Endothelial cell (in vitro differentiated cells): ENCODE measurements around the gene CNOT9. TPM values are rescaled to one million over a fixed set of nuclear protein-coding genes. Genes with fewer than 3 reads are reported as not detected.

Experiments used
- DNase-seq: peaks from one replicate; pipeline ENCODE4 v3.0.0; 2021; ENCODE audit warnings: low spot score
- H3K27ac Mint-ChIP-seq: one replicate; pipeline ENCODE4 v1.8.0; 2021; ENCODE audit warnings: mixed read lengths, inconsistent platforms; ENCODE audit not compliant: unreplicated experiment
- H3K27me3 Mint-ChIP-seq: one replicate; pipeline ENCODE4 v1.8.0; 2021; ENCODE audit warnings: mild to moderate bottlenecking, moderate library complexity, mixed read lengths, inconsistent platforms; ENCODE audit not compliant: unreplicated experiment
- H3K36me3 Mint-ChIP-seq: one replicate; pipeline ENCODE4 v1.8.0; 2021; ENCODE audit warnings: mild to moderate bottlenecking, low read depth, mixed read lengths, inconsistent platforms; ENCODE audit not compliant: unreplicated experiment
- H3K4me1 Mint-ChIP-seq: one replicate; pipeline ENCODE4 v1.8.0; 2021; ENCODE audit warnings: mild to moderate bottlenecking, mixed read lengths, inconsistent platforms; ENCODE audit not compliant: unreplicated experiment
- H3K4me3 Mint-ChIP-seq: one replicate; pipeline ENCODE4 v1.8.0; 2021; ENCODE audit warnings: mild to moderate bottlenecking, mixed read lengths, inconsistent platforms; ENCODE audit not compliant: unreplicated experiment
- H3K9me3 Mint-ChIP-seq: one replicate; pipeline ENCODE4 v1.8.0; 2021; ENCODE audit warnings: mixed read lengths, inconsistent platforms; ENCODE audit not compliant: unreplicated experiment
- total RNA-seq: library from RNA; stranded (reverse); fragmentation: NEBNext Ultra II Directional; extraction: Animal tissue kit (Norgen Biotek cat#: 25700); gene quantifications from one replicate; pipeline ENCODE4 v1.2.1, GENCODE V29; 2021; ENCODE audit not compliant: unreplicated experiment
- TF ChIP-seq, protein P1 (sequence below): fragments of 200-600 bp; sonication (generic); IDR thresholded peaks from one replicate; pipeline ENCODE4 v1.5.0; 2021; ENCODE audit warnings: antibody characterized with exemption; ENCODE audit not compliant: unreplicated experiment

The CNOT9 gene
- total RNA-seq, 1 donor from 2014 or later, result 56.1 TPM

GRCh38 chr2:218577482-218578220 is 9.0 kb downstream of the CNOT9 start:
- no peak overlapping the region for H3K4me3 Mint-ChIP-seq
- H3K27me3 Mint-ChIP-seq, result no peaks in the 10 kb centered on the region
- no peak overlapping the region for H3K27ac Mint-ChIP-seq
- H3K9me3 Mint-ChIP-seq, result no peaks in the 10 kb centered on the region
- H3K36me3 Mint-ChIP-seq, result peaks cover 13% of the 10 kb centered on the region
- DNase-seq, result no peak
- TF ChIP-seq, protein P1, sequence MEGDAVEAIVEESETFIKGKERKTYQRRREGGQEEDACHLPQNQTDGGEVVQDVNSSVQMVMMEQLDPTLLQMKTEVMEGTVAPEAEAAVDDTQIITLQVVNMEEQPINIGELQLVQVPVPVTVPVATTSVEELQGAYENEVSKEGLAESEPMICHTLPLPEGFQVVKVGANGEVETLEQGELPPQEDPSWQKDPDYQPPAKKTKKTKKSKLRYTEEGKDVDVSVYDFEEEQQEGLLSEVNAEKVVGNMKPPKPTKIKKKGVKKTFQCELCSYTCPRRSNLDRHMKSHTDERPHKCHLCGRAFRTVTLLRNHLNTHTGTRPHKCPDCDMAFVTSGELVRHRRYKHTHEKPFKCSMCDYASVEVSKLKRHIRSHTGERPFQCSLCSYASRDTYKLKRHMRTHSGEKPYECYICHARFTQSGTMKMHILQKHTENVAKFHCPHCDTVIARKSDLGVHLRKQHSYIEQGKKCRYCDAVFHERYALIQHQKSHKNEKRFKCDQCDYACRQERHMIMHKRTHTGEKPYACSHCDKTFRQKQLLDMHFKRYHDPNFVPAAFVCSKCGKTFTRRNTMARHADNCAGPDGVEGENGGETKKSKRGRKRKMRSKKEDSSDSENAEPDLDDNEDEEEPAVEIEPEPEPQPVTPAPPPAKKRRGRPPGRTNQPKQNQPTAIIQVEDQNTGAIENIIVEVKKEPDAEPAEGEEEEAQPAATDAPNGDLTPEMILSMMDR, result no peak
- H3K4me1 Mint-ChIP-seq, result no peaks in the 10 kb centered on the region

- Mint-ChIP-seq H3K4me1 (no peaks in the 10 kb centered on the region), H3K27me3 (no peaks in the 10 kb centered on the region), H3K4me3 (no peak overlapping the region), H3K9me3 (no peaks in the 10 kb centered on the region), H3K27ac (no peak overlapping the region), H3K36me3 (peaks cover 11% of the 10 kb centered on the region)
- no peak for DNase-seq
- TF ChIP-seq, protein P1, result no peak
Observed at GRCh38 chr2:218578272-218578877, 9.7 kb downstream of the CNOT9 start.

- H3K4me1 Mint-ChIP-seq, result no peaks in the 10 kb centered on the region
- peaks cover 26% of the 10 kb centered on the region for H3K36me3 Mint-ChIP-seq
- no peak for DNase-seq
Observed at GRCh38 chr2:218582076-218582475, 13.4 kb downstream of the CNOT9 start.

GRCh38 chr2:218583983-218584850 is 15.6 kb downstream of the CNOT9 start:
- Mint-ChIP-seq H3K4me1 (no peaks in the 10 kb centered on the region), H3K9me3 (no peaks in the 10 kb centered on the region), H3K27ac (no peak overlapping the region), H3K27me3 (peaks cover 1% of the 10 kb centered on the region), H3K36me3 (peaks cover 21% of the 10 kb centered on the region), H3K4me3 (no peak overlapping the region)
- TF ChIP-seq, protein P1, result no peak
- DNase-seq, result peak; percentile 18

More at GRCh38 chr2:218582076-218582475, 13.4 kb downstream of the CNOT9 start:
- Mint-ChIP-seq H3K27ac (no peak overlapping the region), H3K9me3 (no peaks in the 10 kb centered on the region), H3K4me3 (no peak overlapping the region), H3K27me3 (peaks cover 1% of the 10 kb centered on the region)
- TF ChIP-seq, protein P1, result no peak
